ENCODE measurements around the gene CYGB.
A peak's percentile ranks its signal among the peaks of the same experiment; 100 is the strongest.

Gene CYGB

DNA sequence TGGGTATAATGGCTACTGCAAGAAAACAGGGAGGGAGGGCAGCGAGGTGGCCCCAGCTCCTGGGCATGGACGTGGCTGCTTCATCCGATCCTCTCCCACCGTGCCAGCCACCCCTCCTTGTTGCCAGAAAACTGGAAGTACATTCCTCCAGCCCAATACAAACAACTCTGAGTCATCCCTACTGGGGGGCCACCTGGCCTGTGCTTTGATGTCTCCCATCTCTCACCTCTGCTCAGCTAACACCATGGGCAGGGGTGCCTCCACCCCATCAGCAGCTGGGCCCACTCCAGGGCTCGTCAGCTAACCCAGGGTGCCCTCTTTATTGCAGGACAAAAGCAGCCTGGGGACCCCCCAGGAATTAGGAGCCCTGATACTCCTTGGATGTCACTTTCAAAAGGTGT lies 38.2 kb downstream of the CYGB start (continued):
- TF ChIP-seq, protein P1, sequence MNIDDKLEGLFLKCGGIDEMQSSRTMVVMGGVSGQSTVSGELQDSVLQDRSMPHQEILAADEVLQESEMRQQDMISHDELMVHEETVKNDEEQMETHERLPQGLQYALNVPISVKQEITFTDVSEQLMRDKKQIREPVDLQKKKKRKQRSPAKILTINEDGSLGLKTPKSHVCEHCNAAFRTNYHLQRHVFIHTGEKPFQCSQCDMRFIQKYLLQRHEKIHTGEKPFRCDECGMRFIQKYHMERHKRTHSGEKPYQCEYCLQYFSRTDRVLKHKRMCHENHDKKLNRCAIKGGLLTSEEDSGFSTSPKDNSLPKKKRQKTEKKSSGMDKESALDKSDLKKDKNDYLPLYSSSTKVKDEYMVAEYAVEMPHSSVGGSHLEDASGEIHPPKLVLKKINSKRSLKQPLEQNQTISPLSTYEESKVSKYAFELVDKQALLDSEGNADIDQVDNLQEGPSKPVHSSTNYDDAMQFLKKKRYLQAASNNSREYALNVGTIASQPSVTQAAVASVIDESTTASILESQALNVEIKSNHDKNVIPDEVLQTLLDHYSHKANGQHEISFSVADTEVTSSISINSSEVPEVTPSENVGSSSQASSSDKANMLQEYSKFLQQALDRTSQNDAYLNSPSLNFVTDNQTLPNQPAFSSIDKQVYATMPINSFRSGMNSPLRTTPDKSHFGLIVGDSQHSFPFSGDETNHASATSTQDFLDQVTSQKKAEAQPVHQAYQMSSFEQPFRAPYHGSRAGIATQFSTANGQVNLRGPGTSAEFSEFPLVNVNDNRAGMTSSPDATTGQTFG (tag by site-specific recombination; IDR thresholded peaks at IDR 0.05; ENCODE audit: borderline replicate concordance), result no peak
- TF ChIP-seq ZNF585B (tag by site-specific recombination; IDR thresholded peaks at IDR 0.05) (no peak), SP3 (tag by site-specific recombination; IDR thresholded peaks at IDR 0.05) (no peak), ZNF426 (tag by site-specific recombination; IDR thresholded peaks at IDR 0.05) (no peak), ZNF37A (tag by site-specific recombination; IDR thresholded peaks at IDR 0.05) (no peak), ZNF10 (tag by site-specific recombination; IDR thresholded peaks at IDR 0.05) (no peak), ZNF624 (tag by site-specific recombination; IDR thresholded peaks at IDR 0.05) (no peak), ZBTB48 (tag by site-specific recombination; IDR thresholded peaks at IDR 0.05) (no peak), ZNF654 (tag by site-specific recombination; IDR thresholded peaks at IDR 0.05; ENCODE audit: low read depth) (no peak), KLF10 (tag by site-specific recombination; IDR thresholded peaks at IDR 0.05) (no peak), ZNF621 (tag by site-specific recombination; IDR thresholded peaks at IDR 0.05) (no peak), ZNF629 (tag by site-specific recombination; IDR thresholded peaks at IDR 0.05) (no peak), ZNF626 (tag by site-specific recombination; IDR thresholded peaks at IDR 0.05) (no peak), ZNF221 (tag by site-specific recombination; IDR thresholded peaks at IDR 0.05; ENCODE audit: borderline replicate concordance) (no peak), SP2 (tag by site-specific recombination; IDR thresholded peaks at IDR 0.05) (no peak)
- TF ChIP-seq, protein P2, sequence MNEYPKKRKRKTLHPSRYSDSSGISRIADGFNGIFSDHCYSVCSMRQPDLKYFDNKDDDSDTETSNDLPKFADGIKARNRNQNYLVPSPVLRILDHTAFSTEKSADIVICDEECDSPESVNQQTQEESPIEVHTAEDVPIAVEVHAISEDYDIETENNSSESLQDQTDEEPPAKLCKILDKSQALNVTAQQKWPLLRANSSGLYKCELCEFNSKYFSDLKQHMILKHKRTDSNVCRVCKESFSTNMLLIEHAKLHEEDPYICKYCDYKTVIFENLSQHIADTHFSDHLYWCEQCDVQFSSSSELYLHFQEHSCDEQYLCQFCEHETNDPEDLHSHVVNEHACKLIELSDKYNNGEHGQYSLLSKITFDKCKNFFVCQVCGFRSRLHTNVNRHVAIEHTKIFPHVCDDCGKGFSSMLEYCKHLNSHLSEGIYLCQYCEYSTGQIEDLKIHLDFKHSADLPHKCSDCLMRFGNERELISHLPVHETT (tag by site-specific recombination; IDR thresholded peaks at IDR 0.05), result 0 out of 2 replicates have a peak, but pooled peaks have one; percentile 33
- TF ChIP-seq, protein P3, sequence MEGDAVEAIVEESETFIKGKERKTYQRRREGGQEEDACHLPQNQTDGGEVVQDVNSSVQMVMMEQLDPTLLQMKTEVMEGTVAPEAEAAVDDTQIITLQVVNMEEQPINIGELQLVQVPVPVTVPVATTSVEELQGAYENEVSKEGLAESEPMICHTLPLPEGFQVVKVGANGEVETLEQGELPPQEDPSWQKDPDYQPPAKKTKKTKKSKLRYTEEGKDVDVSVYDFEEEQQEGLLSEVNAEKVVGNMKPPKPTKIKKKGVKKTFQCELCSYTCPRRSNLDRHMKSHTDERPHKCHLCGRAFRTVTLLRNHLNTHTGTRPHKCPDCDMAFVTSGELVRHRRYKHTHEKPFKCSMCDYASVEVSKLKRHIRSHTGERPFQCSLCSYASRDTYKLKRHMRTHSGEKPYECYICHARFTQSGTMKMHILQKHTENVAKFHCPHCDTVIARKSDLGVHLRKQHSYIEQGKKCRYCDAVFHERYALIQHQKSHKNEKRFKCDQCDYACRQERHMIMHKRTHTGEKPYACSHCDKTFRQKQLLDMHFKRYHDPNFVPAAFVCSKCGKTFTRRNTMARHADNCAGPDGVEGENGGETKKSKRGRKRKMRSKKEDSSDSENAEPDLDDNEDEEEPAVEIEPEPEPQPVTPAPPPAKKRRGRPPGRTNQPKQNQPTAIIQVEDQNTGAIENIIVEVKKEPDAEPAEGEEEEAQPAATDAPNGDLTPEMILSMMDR (tag by site-specific recombination; IDR thresholded peaks at IDR 0.05), result no peak
- TF ChIP-seq, protein P4, sequence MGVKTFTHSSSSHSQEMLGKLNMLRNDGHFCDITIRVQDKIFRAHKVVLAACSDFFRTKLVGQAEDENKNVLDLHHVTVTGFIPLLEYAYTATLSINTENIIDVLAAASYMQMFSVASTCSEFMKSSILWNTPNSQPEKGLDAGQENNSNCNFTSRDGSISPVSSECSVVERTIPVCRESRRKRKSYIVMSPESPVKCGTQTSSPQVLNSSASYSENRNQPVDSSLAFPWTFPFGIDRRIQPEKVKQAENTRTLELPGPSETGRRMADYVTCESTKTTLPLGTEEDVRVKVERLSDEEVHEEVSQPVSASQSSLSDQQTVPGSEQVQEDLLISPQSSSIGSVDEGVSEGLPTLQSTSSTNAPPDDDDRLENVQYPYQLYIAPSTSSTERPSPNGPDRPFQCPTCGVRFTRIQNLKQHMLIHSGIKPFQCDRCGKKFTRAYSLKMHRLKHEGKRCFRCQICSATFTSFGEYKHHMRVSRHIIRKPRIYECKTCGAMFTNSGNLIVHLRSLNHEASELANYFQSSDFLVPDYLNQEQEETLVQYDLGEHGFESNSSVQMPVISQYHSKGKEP (tag by site-specific recombination; IDR thresholded peaks at IDR 0.05), result no peak
- TF ChIP-seq, protein P5, sequence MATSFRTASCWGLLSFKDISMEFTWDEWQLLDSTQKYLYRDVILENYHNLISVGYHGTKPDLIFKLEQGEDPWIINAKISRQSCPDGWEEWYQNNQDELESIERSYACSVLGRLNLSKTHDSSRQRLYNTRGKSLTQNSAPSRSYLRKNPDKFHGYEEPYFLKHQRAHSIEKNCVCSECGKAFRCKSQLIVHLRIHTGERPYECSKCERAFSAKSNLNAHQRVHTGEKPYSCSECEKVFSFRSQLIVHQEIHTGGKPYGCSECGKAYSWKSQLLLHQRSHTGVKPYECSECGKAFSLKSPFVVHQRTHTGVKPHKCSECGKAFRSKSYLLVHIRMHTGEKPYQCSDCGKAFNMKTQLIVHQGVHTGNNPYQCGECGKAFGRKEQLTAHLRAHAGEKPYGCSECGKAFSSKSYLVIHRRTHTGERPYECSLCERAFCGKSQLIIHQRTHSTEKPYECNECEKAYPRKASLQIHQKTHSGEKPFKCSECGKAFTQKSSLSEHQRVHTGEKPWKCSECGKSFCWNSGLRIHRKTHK (tag by site-specific recombination; IDR thresholded peaks at IDR 0.05), result no peak
- TF ChIP-seq, protein P6, sequence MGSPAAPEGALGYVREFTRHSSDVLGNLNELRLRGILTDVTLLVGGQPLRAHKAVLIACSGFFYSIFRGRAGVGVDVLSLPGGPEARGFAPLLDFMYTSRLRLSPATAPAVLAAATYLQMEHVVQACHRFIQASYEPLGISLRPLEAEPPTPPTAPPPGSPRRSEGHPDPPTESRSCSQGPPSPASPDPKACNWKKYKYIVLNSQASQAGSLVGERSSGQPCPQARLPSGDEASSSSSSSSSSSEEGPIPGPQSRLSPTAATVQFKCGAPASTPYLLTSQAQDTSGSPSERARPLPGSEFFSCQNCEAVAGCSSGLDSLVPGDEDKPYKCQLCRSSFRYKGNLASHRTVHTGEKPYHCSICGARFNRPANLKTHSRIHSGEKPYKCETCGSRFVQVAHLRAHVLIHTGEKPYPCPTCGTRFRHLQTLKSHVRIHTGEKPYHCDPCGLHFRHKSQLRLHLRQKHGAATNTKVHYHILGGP (tag by site-specific recombination; IDR thresholded peaks at IDR 0.05), result no peak
- TF ChIP-seq, protein P7, sequence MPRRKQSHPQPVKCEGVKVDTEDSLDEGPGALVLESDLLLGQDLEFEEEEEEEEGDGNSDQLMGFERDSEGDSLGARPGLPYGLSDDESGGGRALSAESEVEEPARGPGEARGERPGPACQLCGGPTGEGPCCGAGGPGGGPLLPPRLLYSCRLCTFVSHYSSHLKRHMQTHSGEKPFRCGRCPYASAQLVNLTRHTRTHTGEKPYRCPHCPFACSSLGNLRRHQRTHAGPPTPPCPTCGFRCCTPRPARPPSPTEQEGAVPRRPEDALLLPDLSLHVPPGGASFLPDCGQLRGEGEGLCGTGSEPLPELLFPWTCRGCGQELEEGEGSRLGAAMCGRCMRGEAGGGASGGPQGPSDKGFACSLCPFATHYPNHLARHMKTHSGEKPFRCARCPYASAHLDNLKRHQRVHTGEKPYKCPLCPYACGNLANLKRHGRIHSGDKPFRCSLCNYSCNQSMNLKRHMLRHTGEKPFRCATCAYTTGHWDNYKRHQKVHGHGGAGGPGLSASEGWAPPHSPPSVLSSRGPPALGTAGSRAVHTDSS (tag by site-specific recombination; IDR thresholded peaks at IDR 0.05), result no peak
- TF ChIP-seq, protein P8, sequence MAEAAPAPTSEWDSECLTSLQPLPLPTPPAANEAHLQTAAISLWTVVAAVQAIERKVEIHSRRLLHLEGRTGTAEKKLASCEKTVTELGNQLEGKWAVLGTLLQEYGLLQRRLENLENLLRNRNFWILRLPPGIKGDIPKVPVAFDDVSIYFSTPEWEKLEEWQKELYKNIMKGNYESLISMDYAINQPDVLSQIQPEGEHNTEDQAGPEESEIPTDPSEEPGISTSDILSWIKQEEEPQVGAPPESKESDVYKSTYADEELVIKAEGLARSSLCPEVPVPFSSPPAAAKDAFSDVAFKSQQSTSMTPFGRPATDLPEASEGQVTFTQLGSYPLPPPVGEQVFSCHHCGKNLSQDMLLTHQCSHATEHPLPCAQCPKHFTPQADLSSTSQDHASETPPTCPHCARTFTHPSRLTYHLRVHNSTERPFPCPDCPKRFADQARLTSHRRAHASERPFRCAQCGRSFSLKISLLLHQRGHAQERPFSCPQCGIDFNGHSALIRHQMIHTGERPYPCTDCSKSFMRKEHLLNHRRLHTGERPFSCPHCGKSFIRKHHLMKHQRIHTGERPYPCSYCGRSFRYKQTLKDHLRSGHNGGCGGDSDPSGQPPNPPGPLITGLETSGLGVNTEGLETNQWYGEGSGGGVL (tag by site-specific recombination; IDR thresholded peaks at IDR 0.05), result no peak
- TF ChIP-seq, protein P9, sequence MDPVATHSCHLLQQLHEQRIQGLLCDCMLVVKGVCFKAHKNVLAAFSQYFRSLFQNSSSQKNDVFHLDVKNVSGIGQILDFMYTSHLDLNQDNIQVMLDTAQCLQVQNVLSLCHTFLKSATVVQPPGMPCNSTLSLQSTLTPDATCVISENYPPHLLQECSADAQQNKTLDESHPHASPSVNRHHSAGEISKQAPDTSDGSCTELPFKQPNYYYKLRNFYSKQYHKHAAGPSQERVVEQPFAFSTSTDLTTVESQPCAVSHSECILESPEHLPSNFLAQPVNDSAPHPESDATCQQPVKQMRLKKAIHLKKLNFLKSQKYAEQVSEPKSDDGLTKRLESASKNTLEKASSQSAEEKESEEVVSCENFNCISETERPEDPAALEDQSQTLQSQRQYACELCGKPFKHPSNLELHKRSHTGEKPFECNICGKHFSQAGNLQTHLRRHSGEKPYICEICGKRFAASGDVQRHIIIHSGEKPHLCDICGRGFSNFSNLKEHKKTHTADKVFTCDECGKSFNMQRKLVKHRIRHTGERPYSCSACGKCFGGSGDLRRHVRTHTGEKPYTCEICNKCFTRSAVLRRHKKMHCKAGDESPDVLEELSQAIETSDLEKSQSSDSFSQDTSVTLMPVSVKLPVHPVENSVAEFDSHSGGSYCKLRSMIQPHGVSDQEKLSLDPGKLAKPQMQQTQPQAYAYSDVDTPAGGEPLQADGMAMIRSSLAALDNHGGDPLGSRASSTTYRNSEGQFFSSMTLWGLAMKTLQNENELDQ (tag by site-specific recombination; IDR thresholded peaks at IDR 0.05; ENCODE audit: low read depth), result no peak
